ENCODE measurements around the gene SCNN1A.

DNA sequence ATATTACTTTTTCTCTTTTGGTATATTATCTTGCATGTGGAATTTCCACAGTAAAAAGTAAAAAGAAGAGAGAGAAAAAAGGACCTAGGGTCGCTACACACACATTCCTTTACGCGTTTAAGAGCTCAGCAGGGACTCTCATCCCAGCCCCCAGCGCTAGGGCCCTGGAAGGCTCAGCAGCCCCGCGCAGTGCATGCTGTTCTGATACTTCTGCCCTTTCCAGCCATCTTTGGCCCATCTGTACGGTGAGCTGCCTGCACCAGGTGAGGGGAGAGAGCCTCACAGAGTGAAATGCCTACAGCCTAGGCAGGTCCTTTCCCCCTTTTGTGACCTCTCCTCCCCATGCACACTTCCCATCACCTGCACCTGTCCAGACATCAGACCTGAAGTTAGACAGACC lies 7.0 kb upstream of the SCNN1A start:
- TF ChIP-seq ZNF274 (IDR thresholded peaks at IDR 0.05; ENCODE audit: low read depth, low read length) (no peak), YY1 (IDR thresholded peaks at IDR 0.05; ENCODE audit: insufficient read depth, insufficient read length) (no peak), SUZ12 (IDR thresholded peaks at IDR 0.05; ENCODE audit: extremely low read depth, insufficient read depth, insufficient read length) (no peak)

Data from NT2/D1 (cell line).